SU-DHL-6 (cell line): ENCODE results near the gene KIF3B.

ENCODE experiments used
- EZH2phosphoT487 ChIP-seq: fragments of 200-600 bp; sonication (generic), shearing (Covaris generic); conservative IDR thresholded peaks from 2 replicates; pipeline ENCODE4 v1.6.1; 2018; ENCODE audit warnings: mild to moderate bottlenecking, antibody characterized with exemption, low read length, moderate library complexity, mixed read lengths
- TF ChIP-seq, protein P1 (sequence below): fragments of 200-600 bp; sonication (generic); IDR thresholded peaks from one replicate; pipeline ENCODE4 v1.5.1; 2017; ENCODE audit warnings: antibody characterized with exemption, mild to moderate bottlenecking, low read length, moderate library complexity; ENCODE audit not compliant: insufficient read depth, poor library complexity, severe bottlenecking

DNA sequence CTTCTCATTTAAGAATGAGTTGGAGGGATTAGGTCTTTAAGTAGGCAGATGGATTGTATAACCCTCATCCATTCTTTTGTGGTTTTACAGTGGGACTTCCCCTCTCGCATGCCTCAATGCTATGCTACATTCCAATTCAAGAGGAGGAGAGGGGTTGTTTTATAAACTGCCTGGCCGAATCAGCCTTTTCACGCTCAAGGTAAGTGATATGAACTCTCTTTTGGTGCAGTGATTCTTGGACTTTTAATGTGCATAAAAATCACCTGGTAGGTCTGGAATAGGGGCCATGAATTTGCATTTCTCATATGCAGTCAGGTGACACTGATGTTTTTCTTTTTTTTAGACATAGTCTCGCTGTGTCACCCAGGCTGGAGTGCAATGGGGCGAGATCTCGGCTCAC, 91.5 kb downstream of the KIF3B start:
- TF ChIP-seq, protein P1, sequence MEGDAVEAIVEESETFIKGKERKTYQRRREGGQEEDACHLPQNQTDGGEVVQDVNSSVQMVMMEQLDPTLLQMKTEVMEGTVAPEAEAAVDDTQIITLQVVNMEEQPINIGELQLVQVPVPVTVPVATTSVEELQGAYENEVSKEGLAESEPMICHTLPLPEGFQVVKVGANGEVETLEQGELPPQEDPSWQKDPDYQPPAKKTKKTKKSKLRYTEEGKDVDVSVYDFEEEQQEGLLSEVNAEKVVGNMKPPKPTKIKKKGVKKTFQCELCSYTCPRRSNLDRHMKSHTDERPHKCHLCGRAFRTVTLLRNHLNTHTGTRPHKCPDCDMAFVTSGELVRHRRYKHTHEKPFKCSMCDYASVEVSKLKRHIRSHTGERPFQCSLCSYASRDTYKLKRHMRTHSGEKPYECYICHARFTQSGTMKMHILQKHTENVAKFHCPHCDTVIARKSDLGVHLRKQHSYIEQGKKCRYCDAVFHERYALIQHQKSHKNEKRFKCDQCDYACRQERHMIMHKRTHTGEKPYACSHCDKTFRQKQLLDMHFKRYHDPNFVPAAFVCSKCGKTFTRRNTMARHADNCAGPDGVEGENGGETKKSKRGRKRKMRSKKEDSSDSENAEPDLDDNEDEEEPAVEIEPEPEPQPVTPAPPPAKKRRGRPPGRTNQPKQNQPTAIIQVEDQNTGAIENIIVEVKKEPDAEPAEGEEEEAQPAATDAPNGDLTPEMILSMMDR, result no peak
- no peak for TF ChIP-seq EZH2phosphoT487
